GM12872 (cell line): ENCODE results near the gene EAF2.
A peak's percentile ranks its signal among the peaks of the same experiment; 100 is the strongest.

ENCODE experiments used
- TF ChIP-seq, protein P1 (sequence below): IDR thresholded peaks from 3 replicates; pipeline ENCODE4 v1.5.1; 2011; ENCODE audit warnings: low read depth, mild to moderate bottlenecking, low read length, moderate library complexity; ENCODE audit not compliant: insufficient read depth

The EAF2 gene

GRCh38 chr3:121869736-121870135, 34.7 kb downstream of the EAF2 start:
- TF ChIP-seq, protein P1, sequence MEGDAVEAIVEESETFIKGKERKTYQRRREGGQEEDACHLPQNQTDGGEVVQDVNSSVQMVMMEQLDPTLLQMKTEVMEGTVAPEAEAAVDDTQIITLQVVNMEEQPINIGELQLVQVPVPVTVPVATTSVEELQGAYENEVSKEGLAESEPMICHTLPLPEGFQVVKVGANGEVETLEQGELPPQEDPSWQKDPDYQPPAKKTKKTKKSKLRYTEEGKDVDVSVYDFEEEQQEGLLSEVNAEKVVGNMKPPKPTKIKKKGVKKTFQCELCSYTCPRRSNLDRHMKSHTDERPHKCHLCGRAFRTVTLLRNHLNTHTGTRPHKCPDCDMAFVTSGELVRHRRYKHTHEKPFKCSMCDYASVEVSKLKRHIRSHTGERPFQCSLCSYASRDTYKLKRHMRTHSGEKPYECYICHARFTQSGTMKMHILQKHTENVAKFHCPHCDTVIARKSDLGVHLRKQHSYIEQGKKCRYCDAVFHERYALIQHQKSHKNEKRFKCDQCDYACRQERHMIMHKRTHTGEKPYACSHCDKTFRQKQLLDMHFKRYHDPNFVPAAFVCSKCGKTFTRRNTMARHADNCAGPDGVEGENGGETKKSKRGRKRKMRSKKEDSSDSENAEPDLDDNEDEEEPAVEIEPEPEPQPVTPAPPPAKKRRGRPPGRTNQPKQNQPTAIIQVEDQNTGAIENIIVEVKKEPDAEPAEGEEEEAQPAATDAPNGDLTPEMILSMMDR, result no peak

DNA sequence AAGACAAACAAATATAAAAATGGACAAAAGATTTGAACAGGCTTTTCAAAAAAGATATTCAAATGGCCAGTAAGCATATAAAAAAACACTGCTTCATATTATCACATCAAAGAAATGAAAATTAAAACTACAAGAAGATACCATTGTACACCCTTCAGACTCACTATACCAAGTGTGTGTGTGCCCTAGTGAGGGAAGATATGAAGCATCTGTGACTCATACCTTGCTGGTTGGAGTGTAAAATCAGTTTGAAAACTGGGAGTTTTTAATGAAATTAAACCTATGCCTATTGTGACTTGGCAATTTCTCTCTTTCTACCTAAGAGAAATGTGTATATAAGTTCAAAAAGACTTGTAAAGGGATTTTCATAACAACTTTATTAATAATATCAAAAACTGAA, 35.7 kb downstream of the EAF2 start:
- TF ChIP-seq, protein P1, result no peak

- TF ChIP-seq, protein P1, result no peak
Observed at GRCh38 chr3:121871430-121871829, 36.4 kb downstream of the EAF2 start.

GRCh38 chr3:121878411-121878810, 43.4 kb downstream of the EAF2 start:
- TF ChIP-seq, protein P1, result no peak

GRCh38 chr3:121883507-121883906, 48.5 kb downstream of the EAF2 start:
- TF ChIP-seq, protein P1, result peak; percentile 41; the same call in 1 of the 3 replicates

GRCh38 chr3:121885386-121885785, 50.4 kb downstream of the EAF2 start:
- TF ChIP-seq, protein P1, result no peak

- TF ChIP-seq, protein P1, result no peak
Observed at GRCh38 chr3:121894301-121894990, 59.4 kb downstream of the EAF2 start, which contains the start of gene SLC15A2. Gene SLC15A2, plus strand, starts transcription at chr3:121894401. Its CDS starts 76 bp downstream, at chr3:121894477.
